ENCODE results near the gene EEPD1.

DNA sequence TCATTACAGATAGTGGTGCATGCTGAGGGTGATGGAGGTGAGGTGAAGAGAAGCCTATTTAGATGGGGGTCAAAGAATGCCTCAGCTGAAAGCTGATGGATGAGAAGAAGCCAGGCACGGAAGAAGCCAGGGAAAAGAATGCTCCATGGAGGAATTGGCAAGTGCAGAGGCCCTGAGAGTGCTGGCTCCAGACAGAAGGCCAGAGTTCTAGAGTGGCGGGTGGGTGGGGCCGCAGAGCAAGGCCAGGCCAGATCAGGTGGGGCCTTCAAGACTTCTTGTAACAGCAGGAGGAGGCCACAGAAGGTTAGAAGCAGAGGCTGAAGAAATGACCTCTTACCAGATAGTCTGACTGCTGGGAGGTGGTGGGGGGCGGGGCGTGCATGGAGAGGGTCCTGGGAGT, 7.3 kb downstream of the EEPD1 start:
- TF ChIP-seq, protein P1, sequence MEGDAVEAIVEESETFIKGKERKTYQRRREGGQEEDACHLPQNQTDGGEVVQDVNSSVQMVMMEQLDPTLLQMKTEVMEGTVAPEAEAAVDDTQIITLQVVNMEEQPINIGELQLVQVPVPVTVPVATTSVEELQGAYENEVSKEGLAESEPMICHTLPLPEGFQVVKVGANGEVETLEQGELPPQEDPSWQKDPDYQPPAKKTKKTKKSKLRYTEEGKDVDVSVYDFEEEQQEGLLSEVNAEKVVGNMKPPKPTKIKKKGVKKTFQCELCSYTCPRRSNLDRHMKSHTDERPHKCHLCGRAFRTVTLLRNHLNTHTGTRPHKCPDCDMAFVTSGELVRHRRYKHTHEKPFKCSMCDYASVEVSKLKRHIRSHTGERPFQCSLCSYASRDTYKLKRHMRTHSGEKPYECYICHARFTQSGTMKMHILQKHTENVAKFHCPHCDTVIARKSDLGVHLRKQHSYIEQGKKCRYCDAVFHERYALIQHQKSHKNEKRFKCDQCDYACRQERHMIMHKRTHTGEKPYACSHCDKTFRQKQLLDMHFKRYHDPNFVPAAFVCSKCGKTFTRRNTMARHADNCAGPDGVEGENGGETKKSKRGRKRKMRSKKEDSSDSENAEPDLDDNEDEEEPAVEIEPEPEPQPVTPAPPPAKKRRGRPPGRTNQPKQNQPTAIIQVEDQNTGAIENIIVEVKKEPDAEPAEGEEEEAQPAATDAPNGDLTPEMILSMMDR (IDR thresholded peaks at IDR 0.05; ENCODE audit: insufficient read depth, low read depth, low read length), result no peak
- TF ChIP-seq EZH2 (IDR thresholded peaks at IDR 0.05; ENCODE audit: insufficient read depth, low read length), result no peak

All from astrocyte (in vitro differentiated cells and primary cell).